ENCODE data around the gene DGUOK. TPM values are rescaled to one million over a fixed set of nuclear protein-coding genes. Genes with fewer than 3 reads are reported as not detected.

The DGUOK gene
- total and polyA plus RNA-seq, 10 of the 15 experiments (the other 5 are each of a cell fraction or from before 2014, with no cell fraction given): 64.4 to 234 (median 91.4) TPM

- no peak for TF ChIP-seq BCL3 (IDR thresholded peaks at IDR 0.05; ENCODE audit: borderline replicate concordance, insufficient read depth, low read depth, low read length, poor library complexity, severe bottlenecking)
- TF ChIP-seq PAX8 (IDR thresholded peaks at IDR 0.05): no peak
- no peak for TF ChIP-seq MXI1 (IDR thresholded peaks at IDR 0.05; ENCODE audit: low read depth, low read length)
- no peak for TF ChIP-seq NRF1 (conservative IDR thresholded peaks at IDR 0.05; ENCODE audit: low read depth, low read length)
- no peak for TF ChIP-seq PBX3 (IDR thresholded peaks at IDR 0.05; ENCODE audit: insufficient replicate concordance, low read depth, low read length)
- no peak for TF ChIP-seq REST (IDR thresholded peaks at IDR 0.05; ENCODE audit: low read depth, low read length)
- TF ChIP-seq TBL1XR1 (IDR thresholded peaks at IDR 0.05; ENCODE audit: low read depth, low read length): no peak
Observed at GRCh38 chr2:73998451-73998850, 71.8 kb downstream of the DGUOK start (continued).

All from GM12878 (cell line).